Measurements from ENCODE around the gene MMP13.
A peak's percentile ranks its signal among the peaks of the same experiment; 100 is the strongest.
"Not testable (repeated sequence)": the region's sequence is repeated elsewhere in the genome, so short reads cannot be mapped to it uniquely, and the experiment has no call there.

The MMP13 gene

DNA sequence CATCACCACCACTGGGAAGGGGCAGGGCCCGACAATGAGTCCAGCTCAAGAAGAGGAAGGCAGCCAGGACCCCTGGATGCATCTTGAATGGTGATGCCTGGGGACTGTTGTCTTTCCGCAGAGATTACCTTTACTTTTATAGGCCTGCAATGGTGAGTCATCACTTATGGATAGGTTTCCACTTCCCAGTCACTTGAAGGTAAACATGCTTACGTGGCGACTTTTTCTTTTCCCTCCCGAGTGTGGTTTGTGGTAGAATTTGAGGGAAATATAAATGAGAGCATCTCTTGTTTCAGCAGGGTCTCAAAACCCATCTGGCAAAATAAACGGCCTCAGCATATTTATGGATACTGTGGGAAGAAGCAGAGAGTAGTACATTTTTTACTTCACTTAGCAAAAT, at the start of gene MMP13:
TSS of gene MMP13 (minus strand) at position 109 of the 400 bp plus-strand sequence. CDS start at position 82, 27 bp downstream.
- no peak for DNase-seq

DNA sequence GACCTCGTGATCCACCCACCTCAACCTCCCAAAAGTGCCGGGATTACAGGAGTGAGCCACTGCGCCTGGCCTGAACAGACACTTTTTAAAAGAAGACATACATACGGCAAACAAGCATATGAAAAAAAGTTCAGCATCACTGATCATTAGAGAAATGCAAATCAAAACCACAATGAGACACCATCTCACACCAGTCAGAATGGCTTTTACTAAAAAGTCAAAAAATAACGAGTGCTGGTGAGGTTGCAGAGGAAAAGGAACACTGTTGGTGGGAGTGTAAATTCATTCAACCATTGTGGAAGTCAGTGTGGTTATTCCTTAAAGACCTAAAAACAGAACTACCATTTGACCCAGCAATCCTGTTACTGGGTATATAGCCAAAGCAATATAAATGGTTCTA, 48.7 kb upstream of the MMP13 start:
- not testable (repeated sequence) for DNase-seq

DNA sequence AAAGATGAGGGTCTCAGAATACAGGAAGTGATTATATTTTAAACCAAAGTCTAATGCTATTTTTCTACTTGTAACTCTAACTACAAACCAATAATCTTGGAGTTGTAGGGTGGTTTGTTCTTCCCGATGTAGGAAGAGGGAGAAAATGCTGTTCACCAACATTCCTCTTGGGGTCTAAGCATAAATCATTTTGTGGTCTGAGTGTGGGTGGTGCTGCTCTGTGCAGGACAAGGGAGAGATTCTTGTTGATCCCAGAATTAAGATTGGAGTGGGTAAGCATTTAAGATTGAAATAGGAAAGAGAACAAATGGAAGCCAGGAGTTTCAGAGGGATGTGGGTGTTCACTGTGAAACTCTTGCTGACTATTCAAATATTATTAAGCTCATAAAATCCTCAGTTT, 38.6 kb upstream of the MMP13 start:
- no peak for DNase-seq

DNA sequence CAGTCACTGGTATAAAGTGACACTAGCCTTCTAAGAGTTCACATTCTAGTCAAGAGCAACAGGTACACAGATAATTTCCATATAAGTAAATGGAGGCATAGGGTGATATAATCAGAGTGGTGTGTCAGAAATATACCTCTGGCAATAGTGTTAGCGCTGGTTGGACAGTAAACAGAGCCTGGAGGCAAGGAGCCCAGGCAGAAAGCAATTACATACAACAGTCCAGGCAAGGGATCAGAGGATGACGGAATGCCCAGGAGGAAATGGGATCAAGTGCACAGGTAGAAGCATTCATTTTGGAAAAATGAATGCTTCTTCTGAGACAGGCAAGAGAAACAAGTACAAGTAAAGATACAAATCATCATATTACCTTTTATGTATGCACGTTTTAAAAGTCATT, 36.2 kb upstream of the MMP13 start:
- DNase-seq: no peak

DNA sequence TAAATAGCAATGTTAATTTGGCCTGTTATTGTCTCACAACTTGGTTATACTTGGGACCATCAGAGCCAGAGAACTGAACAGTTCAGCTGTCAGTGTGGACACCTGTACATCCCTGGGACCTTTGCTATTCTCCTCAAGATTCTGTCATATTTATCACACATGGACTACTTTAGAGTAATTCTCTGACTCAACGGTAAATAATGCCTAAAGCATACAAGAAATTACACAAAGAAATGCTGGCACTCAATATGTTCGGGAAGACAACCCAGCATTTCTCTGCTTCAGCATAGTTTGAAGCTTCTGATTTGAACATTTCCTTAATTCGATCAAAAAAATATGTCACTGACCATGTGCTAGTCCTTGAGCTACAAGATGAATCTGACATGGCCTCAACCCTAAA, 34.6 kb upstream of the MMP13 start:
- DNase-seq: no peak

DNA sequence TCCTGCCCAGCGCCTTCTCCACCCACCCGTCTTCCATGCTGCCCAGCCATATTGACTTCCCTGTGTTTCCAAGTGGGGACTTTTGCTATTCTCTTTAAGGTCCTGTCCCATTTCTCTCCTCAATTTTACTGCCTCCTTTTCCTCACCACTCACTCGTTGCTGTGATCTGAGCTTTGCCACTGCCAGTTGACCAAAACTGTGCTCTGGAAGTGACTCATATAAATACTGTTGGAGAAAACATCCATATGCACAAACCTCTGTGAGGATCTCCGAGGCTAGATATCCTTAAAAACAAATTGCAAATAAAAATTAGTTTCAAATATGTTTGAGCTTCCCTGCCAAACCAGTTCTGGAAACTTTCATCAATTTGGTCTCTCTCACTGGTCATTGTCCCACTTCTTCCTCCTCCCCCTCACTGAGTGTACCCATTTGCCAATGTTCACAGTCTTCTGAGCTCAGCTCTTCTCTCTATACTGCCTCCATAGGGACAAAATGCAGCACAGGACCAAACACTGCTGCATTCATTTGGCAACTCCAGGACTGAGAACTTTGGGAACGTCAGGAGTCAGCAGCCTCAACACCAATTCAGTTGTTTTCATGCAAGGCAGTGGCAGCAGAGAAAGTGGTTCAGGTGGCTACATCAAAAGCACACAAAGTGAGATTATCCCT, 34.0 kb upstream of the MMP13 start:
- DNase-seq: no peak

DNA sequence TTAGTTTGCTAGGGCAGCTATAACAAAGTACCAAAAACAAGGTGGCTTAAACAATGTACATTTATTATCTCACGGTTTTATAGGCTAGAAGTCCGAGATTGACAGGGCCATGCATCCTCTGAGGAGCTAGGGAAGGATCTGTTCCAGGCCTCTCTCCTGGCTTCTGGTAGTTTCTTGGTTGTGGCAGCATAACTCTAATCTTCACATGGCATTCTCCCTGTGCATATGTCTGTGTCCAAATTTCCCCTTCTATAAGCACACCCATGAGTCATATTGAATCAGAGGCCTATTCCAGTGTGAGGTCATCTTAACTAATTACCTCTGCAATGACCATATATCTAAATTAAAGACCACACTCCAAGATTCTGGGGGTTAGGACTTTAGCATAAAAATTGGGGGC, 31.3 kb upstream of the MMP13 start:
- no peak for DNase-seq

DNA sequence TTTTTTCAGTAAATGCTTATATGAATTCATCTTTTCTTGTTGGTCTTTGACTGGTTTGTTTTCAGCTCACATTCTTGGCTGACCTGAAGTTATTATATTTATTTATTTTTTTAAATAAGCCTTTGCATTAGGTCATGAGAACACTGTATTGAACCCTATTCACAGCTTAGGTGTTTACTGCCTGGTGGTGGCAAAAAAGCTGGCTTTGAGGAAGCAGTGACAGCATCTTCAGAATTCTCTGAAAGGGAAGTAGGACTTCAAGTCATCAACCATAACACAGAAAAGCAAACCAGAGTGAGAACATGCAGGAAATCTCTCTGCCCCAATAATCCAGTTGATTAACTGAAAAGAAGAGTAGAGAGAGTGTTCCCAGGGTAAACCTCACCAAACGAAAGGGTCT, 30.3 kb upstream of the MMP13 start:
- DNase-seq: no peak

DNA sequence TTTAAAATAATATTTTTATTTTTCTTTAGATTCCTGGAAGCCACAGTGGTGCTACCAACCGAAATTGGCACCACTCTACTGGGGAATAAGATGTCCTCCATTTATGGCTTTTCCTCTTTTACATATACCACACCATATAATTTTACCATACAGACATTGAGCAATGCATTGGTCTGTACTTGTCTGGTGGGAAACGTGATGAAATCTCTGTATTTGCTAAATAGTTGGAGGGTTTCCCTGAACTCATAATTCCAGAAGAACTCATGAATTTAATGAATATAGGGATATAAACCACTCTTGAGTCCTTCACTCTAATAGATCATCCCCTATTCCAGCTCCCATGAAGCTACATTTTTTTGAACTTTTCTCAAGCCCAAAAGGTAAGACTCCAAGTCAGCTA, 28.0 kb upstream of the MMP13 start:
- DNase-seq: no peak

DNA sequence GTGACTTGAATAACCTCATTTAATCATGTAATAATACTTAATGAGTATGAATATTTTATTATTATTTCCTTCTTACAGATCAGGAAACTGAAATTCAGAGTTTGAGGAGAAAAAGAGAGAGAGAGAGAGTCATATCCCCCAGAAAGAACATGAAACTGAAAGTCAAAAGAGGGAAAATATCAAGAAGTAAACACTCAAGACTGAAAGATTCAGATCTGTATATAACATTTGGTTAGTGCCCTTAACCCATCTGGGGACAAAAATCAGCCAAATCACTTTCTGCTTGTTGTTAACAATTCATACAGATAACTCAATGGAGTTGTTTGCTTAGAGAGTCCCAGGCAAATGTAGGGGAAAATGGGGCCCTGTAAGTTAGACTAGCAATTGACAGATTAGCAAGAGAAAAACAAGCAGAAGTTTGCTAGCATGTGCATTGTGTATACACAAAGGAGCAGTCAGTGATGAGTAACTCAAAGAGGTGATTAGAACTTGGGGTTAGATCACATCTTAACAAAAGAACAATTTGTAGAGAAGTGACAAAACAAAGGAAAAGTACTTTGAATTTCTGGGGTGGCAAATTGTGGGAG, 25.9 kb upstream of the MMP13 start:
- DNase-seq: no peak

DNA sequence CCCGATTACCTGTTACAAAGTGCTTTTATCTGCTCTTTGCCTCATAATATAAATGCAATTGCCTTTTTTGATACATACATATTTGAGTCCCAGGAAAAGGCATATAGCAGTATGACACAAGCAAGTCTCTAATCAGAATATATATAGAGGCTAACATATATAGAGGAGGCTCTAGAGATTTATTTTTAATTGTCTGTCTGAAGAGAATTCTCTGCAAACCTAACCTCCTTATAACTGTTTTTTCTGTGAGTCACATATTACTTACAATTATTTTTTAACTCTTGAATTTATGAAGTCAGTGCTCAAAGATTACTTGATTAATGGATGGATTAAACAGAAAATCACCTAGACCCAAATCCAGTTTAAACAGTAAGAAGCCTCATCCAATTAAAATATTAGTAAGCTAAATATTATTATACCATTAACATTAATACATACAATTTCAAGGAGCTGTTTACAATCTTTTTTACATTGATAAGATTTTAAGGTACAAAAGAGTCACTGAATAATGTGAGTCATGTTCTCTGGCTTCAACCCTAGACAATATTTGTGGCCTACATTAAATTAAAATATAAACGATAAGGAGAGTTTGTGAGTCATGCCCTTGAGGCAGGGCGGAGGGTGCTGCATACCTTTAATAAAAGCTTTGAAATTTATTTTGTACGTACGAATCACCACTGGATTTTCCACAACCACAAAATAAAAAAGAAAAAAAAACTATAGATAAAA, 19.2 kb upstream of the MMP13 start:
- DNase-seq: no peak

DNA sequence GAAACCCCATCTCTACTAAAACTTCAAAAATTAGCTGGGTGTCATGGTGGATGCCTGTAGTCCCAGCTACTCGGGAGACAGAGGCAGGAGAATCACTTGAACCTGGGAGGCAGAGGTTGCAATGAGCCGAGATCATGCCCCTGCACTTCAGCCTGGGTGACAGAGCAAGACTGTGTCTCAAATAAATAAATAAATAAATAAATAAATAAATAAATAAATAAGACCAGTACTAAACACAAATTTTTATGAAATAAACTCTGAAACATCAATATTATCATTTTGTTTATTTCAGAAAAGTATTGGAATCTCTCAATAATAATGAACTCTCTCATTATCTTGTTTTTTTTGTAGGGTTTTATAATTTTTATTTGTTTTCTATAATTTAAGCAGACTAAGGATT, 18.2 kb upstream of the MMP13 start:
- not testable (repeated sequence) for DNase-seq

DNA sequence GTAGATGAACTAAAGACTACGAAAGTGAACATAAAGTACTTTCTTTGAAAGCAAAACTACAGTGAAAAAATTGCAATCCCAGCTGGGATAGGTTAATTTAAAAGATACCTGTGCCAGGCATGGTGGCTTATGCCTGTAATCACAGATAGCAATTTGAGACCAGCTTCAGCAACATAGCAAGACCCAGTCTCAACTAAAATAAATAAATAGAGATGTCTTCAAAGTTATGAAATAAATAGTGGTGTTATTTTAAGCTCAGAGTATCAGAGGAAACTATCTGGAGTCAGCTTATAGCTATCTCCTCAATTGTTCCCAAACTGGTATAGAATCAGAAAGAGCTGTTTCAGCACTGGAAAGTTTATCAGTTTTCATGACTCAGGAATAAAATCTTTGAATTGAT, 17.3 kb upstream of the MMP13 start:
- DNase-seq: no peak

DNA sequence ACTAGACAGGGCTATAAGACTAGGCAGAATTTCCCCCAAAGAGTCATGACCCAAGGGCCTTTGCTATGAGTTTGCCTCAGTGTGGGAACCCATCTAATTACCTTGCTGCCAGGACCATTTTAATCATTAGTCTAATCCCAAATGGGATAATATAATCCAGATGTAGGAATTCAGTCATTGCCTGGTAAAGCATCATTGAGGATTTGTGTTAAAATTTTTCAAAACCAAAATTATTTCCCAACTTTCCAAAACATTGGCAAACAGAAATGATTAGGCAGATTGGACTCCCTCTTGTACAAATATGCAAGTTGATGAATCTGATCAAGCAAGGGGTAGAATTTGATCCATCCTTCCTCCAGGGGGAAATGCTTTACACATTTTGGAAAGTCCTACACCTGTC, 16.2 kb upstream of the MMP13 start:
- no peak for DNase-seq

DNA sequence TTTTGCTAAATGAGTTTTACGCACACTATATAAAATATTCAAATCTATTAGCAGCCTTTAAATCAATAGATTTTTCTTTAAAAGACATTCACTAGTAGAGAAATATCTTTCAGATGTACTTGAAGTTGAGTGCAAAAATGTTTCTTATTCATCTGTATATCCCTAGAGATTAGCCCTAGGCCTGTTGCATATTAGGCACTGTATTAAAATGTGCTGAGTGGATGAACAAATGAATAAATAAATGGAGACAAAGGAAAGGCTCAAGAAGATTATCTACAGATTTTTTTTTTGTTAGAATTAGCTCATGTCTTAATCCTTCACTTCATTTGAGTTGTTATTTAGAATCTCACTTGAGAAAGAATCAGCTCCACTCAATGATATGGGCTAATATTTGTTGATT, 12.0 kb upstream of the MMP13 start:
- DNase-seq: no peak

DNA sequence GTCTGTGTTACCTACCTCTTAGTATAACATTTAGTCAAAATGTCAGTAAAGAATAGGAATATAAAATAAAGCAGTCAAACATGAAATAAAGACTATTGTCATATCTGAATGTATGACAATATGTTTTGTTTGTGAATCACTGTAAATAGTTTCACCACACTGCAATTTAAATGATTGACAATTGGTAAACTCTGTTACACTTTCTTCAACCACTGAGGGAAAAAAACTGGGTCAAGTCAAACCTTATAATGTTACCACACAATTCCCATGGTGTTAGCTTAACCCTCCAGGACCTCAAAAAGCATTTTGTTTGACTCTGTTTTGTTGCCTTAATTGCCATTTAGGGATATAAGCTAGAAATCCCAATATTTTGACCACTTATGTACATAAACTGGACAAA, 10.5 kb upstream of the MMP13 start:
- no peak for DNase-seq

DNA sequence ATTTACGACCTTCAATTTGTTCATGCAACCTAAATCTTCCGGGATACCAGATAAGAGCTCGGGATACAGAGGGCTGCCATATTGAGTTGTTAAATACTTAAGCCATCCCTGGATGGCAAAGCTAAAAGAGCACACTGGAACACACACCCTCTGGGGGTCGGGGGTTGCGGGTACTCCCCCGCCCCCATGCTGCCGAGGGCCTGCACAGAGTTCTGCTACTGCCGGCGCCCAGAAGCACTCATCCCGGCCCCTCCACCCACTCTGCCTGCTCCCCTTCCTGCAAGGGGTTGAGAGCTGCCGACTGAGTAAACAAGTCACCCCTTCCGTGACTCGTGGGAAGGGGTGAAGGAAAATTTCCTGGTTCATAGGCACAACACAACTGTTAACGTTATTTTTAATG, 9.3 kb upstream of the MMP13 start:
- no peak for DNase-seq

DNA sequence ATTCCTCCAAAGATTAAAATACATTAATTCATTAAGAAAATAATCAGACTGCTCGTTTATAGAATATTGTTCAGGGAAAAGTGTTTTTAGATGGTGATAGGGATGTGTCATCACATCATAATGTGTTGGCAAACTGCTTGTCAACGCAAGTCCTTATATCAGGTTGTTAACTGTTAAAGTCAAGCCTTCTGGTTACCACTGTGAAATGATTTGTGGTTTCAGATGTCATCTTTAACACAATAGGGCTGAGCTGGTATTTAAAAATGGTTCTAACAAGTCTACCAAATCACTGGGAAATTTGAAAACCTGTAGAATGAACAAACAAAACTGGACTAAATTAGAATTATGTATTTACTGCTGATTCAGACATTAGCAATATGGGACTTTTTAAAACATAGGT, 2.4 kb upstream of the MMP13 start:
- no peak for DNase-seq

DNA sequence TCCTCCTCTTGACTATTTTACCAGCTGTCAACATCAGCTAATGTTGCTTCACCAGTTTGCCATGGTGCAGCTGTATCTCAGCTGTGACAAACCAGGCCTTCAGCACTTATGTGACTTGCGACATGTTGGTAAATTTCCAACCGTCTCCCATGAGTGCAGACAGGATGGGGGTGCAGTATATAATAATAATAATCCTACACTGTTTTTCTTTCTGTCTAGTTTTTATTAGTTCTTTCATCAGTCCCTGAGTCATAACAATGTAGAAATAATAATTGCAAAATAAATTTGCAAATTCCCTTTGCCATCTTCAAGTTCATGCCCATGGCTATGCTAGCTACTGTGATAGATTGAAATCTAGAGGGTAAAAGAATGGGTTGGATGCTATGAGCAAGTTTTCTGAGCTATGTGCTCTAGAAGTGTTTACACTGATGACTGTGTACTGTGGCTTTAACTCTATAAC, 4.9 kb downstream of the MMP13 start:
- DNase-seq: no peak

DNA sequence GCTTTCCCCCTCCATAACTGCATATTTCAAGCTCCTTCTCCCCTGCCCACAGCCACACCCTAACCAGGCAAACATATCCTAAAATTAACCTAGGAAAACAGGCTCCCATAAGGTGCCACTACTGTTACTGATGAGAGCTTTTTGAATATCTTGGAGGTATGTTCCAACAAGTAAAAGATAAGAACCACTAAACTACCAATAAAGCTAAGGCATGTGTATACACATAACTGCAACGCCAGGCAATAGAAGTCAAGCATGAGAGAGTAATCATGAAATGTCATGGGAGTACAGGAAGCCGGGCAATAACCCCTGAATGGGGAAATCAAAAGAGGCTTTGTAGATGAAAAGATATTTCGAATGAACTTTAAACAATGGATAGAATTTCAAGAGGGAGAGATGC, 9.3 kb downstream of the MMP13 start:
- DNase-seq: no peak

DNA sequence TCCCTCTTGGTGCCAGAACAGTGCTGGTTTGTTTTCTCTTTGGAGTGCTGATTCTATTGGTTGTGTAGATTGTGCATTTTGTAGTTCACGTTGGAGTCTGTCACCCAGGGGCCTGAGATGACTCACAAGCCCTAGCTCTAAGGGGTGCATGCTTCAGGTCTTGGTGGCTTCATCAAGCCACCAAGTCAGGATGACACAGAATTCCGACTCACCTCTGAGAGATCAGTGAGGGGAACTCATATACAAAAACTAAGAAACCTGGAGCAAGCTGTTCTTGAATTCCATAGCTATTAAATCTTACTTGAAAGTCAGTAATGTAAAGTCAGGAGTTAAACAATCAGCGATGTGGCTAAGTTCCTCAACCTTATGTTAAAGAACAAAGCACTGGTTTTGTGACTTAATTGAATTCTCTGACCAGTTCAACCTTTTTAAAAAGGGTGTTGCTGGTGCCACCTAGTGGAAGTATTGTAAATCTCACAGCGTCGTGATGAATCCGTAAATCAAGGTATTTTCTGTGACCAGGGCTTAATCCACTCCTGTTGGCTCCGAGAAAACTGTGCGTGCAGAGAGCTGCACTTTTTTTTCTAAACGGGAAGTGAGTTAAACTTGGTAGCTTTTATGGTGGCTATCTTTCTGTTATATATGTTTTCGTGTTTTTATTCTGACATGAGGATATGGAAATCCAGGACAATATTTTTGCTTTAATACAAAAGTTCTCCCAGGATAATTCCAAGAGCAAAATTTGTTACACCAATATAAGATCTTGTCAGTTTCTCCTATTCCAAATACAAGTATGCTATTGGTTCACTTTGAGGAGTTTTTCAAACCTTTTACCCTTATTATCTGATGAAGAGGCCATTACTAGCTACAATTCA, 14.6 kb downstream of the MMP13 start:
- DNase-seq: peak; percentile 76

DNA sequence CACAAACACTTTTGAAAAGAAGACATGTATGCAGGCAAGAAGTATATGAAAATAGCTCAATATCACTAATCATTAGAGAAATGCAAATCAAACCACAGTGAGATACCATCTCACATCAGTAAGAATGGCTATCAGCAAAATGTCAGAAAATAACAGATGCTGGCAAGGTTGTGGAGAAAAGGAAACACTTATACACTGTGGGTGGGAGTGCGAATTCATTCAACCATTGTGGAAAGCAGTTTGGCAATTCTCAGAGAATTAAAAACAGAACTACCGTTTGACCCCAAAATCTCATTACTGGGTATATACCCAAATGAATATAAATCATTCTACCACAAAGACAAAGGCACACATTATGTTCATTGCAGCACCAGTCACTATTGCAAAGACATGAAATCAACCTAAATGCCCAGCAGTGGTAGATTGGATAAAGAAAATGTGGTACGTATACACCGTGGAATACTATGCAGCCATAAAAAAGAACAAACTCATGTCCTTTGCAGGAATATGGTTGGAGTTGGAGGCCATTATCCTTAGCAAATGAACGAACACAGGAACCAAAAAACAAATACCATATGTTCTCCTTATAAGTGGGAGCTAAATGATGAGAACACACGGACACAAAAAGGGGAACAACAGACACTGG, 18.5 kb downstream of the MMP13 start:
- no peak for DNase-seq

DNA sequence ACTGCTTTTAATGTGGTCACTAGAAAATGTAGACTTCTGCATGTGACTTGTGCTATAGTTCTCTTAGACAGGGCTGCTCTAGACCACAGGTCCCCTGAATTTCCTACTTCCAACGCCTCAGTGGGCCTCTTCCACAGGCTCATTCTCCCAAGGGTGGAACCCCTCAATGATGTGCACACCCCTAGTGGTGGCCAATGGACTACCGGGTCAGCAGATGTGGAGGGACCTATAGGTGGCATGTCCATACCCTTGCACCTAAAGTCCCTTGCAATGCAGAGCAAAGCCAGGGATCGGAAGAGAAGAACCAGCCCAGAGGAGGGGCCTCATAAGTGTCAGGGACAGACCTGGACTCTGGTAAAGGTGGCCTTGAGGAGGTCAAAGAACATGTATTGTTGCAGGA, 20.0 kb downstream of the MMP13 start:
- no peak for DNase-seq
